Activated CD4-positive, alpha-beta T cell treated with anti-CD3 and anti-CD28 coated beads, Interleukin-2, amount 50 U/mL, for 16 hours (primary cell): ENCODE measurements around the gene CXCR4.

Experiments
- DNase-seq: peaks from one replicate; pipeline ENCODE4 v3.0.0-alpha.2; 2020

CXCR4 gene

DNA sequence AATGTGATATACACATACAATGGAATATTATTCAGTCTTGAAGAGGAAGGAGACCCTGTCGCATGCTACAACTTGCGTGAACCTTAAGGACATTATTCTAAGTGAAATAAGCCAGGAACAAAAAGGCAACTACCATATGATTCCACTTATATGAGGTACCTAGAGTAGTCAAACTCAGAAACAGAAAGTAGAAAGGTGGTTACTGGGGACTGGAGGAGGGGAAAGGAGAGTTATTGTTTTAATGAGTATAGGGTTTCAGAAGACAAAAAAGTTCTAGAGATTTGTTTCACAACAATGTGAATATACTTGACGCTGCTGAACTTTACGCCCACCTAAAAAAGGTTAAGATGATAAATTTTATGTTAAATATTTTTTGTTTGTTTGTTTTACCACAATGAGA lies 47.0 kb downstream of the CXCR4 start:
- DNase-seq: no peak

DNA sequence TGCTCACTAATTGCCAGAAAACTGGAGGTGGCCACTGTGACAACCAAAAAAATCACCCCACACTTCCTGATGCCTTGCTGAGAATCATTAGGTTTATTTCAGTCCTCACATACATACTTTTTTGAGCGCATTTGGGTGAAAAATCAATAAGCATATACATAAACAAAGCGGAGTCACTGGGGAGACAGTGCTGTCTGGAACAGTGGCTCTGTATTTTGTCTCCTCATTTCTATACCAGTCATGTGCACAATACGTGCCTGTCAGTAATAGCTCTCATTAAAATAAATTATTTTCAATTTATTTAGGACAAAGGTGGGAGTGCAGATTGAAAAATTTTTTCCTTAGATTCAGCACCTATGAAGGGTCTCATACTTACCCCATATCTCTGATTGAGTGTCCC lies 48.2 kb downstream of the CXCR4 start:
- DNase-seq: no peak

DNA sequence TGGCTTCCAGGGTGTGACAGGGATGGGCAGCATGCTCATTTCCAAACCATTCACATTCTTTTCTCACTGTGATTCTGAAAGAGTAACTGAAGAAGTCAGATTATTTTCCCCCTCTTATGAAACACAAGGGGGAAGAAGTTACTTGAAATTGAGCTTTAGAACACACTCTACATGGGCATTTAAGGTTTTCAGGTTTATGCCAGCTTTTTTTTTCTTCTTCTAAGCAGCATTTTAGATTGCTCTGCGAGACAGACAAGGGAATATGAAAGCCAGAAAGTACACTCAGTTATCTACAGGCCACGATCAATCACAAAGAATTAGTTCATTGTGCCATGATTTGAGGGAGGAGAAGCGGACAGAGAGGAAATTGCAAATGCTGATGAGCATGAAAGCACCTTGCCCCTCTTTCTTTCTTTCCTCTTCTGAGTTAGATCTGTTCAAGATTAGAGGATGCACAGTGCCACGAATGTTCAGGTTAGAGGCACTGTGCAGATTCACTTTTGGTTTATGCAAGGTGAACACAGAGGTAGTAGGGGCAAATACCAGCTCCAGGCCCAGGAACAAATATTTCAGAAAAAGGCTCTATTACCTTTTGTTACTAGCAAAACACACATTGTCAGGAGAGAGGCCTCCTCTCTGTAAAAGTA lies 49.2 kb downstream of the CXCR4 start:
- DNase-seq: no peak

DNA sequence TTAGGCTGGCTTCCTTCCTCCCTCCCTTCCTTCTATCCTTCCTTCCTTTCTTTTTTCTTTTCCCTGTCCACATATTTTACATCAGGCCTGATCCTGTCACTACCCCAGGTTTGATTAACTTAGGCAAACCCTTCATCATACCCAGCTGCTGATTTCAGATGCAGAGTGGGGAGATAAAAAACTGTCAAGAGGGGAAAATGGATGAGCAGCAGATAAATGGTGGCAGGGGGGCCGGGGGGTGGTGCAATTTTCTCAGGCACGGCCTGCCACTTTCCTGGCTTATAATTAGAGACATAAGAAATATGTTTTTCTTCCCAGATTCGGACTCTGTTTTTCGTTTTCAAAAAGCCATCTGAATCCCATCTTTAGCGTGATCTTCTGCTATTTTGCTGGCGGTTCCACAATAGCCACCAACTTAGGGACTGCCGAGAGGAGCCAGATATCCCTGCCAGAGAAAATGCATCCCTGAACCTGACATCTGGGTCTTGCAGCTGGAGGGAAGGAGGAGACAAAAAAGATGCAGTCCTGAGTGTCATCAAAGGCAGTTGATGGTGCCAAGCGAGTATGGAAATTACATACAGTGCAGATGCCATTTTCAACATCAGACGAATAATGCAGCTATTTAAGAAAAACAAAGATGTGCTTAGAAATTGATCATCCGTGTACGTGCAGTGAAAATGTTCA lies 49.9 kb downstream of the CXCR4 start:
- DNase-seq: no peak

DNA sequence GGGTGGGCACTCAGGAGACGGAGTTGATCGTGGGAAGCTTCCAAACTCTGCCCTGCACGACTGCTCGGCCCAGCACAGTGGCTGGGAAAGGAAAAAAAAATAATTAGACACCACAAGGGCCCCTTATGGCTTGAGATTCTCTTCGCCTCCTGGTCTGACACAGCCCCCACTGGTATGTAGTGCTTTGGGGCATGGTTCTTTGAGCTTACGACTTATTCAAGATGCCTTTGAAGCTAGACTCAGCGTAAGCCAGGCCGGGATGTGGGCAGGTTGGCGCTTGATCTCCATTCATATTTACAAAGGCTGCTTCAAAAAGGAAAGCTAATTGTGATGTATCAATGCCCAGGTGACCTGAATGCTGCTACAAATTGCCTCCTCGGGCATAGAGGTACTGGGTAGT lies 50.5 kb downstream of the CXCR4 start:
- no peak for DNase-seq

DNA sequence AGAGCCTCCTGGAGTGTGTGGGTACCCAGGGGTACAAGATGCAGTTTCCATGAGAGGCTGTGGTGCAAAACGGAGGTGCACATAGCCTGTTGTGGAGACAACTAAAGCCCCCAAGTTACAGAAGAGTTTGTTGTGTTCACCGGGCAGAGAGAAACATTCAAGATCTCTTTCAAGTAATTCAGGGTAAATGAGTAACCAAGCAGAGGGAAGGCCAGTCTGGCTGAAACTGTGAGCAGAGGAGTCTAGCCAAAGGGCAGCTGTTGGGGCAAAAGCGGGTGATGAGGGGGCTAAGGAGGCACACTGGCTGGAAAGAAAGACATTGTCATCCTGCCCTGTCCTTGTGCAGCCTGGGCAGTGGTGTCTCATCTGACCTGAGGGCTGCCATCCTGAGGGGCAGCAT lies 52.0 kb downstream of the CXCR4 start:
- no peak for DNase-seq

DNA sequence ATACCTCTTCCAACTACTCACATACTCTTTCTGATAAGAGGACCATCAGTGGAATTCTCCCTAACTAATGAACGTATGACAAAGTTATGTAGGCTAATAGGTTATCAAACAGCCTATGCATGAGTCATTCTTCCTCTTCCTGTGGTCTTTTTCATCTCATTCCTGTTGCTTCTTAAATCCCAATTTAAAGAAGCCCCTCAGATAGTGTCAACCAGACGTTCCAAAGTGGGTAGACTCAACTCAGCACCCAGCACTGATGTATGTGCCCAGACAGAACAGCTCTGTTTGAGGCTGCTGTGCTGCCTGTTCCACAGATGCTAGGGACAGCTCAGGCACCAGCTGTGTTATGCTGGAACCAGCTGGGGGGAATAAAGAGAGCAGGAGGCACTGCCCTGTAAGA lies 52.6 kb downstream of the CXCR4 start:
- no peak for DNase-seq
